ENCODE data around the gene GNG2. TPM values are rescaled to one million over a fixed set of nuclear protein-coding genes. Genes with fewer than 3 reads are reported as not detected.

Gene GNG2
- polyA plus RNA-seq: 269 and 324 TPM in 2 replicates

DNA sequence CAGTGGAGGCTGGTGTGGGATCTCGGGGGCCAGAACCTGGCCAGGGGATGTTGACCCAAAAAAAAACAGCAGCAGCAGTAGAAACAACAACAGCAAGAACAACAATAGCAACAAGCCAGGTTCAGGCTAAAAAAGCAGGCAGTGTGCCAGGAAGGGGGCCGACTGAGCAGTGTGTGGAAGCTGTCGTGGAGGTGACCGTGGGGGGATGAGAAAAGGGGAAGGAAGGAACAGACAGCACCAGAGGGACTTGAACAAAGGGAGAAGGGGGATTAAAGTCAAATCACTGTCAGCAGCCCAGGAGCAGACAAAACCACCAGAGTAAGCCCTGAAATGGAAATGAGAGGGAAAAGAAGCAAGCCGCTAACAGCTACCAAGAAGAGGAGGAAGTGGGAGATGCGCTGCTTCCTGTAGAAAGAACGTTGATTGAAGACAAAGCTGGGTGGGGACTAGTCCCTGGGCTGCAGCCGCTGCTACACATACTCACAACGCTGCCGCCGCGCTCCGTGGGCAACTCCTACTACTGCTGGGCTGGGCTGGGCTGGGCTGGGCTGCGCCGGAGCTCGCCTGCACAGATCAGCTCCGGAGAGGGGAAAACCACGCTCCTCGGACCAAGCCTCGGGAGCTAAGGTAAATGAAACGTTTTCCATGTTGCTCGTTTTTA, at the start of gene GNG2:
Gene GNG2 (plus strand): TSS at position 449 of the 661 bp plus-strand sequence. CDS start 90,067 bp downstream, outside the sequence.

DNA sequence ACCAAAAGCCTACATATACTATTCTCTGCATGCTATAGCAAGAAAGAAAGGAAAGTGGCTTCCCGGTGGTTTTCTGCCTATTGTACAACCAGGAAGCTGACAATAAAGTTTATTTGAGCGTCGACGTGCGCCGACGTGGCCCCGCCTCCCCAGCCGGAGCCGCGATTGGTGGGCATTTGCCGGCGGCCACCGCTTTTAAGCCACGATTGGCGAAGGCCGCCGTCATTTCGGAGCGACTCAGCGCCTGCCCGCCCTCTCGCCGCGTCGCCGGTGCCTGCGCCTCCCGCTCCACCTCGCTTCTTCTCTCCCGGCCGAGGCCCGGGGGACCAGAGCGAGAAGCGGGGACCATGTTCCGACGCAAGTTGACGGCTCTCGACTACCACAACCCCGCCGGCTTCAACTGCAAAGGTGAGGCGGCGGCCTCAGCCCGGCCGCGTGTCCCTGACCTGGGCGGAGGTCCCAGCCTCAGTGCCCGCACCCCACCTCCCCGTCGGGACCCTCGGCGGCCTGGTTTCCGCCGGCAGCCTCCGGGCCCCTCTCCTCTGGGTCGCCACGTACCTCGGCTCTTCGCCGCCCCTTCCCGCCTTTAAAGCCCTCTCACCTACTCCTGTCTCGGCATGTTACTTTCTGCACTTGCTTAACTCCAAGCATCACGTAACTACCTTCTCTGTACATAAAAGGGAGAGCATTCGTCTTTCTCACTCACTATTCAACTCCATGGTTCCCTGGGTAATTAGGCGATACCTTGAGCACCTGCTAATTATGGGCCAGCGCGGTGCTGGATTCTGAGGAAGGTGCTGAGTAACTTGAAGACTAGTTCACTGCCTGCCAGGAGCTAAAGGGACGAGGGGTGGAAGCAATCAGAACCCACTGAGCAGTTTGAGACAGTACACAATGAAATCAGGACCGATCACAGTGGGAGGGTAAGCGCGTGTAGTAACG, 129.2 kb downstream of the GNG2 start, which contains the start of gene RTRAF:
Gene RTRAF (plus strand): TSS at position 254 of the 942 bp plus-strand sequence. CDS start 94 bp downstream, at position 348.

Other genes with a start within 250 kb of the GNG2 start
- 2.0 and 5.5 TPM in 2 replicates for gene FRMD6, start 208.7 kb upstream of the GNG2 start, polyA plus RNA-seq
- 358 and 392 TPM in 2 replicates for gene RTRAF, start 128.9 kb downstream of the GNG2 start, polyA plus RNA-seq
- gene NID2, start 208.4 kb downstream of the GNG2 start, polyA plus RNA-seq: 0.69 TPM in 1 of 2 replicates, not detected in the other